ENCODE results near the gene LONP2.
"Not testable (repeated sequence)": the region's sequence is repeated elsewhere in the genome, so short reads cannot be mapped to it uniquely, and the experiment has no call there.

Gene LONP2

GRCh38 chr16:48366165-48367093 lies 122.3 kb downstream of the LONP2 start:
- DNase-seq (ENCODE audit: low read depth in 2 of 2) = peak in 1 of 2 donors; percentile 38

GRCh38 chr16:48367441-48368049 lies 123.4 kb downstream of the LONP2 start:
- no peak for DNase-seq (ENCODE audit: low read depth in 2 of 2)

- no peak for DNase-seq (ENCODE audit: low read depth in 2 of 2)
These were observed 125.7 kb downstream of the LONP2 start for GRCh38 chr16:48369765-48370164.

GRCh38 chr16:48370229-48370628 lies 126.1 kb downstream of the LONP2 start:
- DNase-seq (ENCODE audit: low read depth in 2 of 2) = no peak

GRCh38 chr16:48370668-48371392 lies 126.7 kb downstream of the LONP2 start:
- DNase-seq (ENCODE audit: low read depth in 2 of 2) = not testable (repeated sequence)

- DNase-seq (ENCODE audit: low read depth in 2 of 2) = no peak
These were observed 127.3 kb downstream of the LONP2 start for GRCh38 chr16:48371393-48371780.

- DNase-seq (ENCODE audit: low read depth in 2 of 2) = no peak
These were observed 128.6 kb downstream of the LONP2 start for GRCh38 chr16:48372744-48373143.

- no peak for DNase-seq (ENCODE audit: low read depth in 2 of 2)
These were observed 129.3 kb downstream of the LONP2 start for GRCh38 chr16:48373258-48374029.

- DNase-seq (ENCODE audit: low read depth in 2 of 2) = no peak
These were observed 130.2 kb downstream of the LONP2 start for GRCh38 chr16:48374255-48374654.

GRCh38 chr16:48377301-48377700 lies 133.2 kb downstream of the LONP2 start:
- not testable (repeated sequence) for DNase-seq (ENCODE audit: low read depth in 2 of 2)

GRCh38 chr16:48378276-48378675 lies 134.2 kb downstream of the LONP2 start:
- DNase-seq (ENCODE audit: low read depth in 2 of 2) = no peak

GRCh38 chr16:48378836-48379235 lies 134.7 kb downstream of the LONP2 start:
- no peak for DNase-seq (ENCODE audit: low read depth in 2 of 2)

GRCh38 chr16:48381201-48381600 lies 137.1 kb downstream of the LONP2 start:
- no peak for DNase-seq (ENCODE audit: low read depth in 2 of 2)

- DNase-seq (ENCODE audit: low read depth in 2 of 2) = no peak
These were observed 138.0 kb downstream of the LONP2 start for GRCh38 chr16:48382131-48382530.

- DNase-seq (ENCODE audit: low read depth in 2 of 2) = no peak
These were observed 139.1 kb downstream of the LONP2 start for GRCh38 chr16:48383009-48383876.

GRCh38 chr16:48383877-48384519 lies 139.9 kb downstream of the LONP2 start:
- DNase-seq (ENCODE audit: low read depth in 2 of 2) = no peak

- DNase-seq (ENCODE audit: low read depth in 2 of 2) = no peak
These were observed 140.6 kb downstream of the LONP2 start for GRCh38 chr16:48384520-48385252.

- peak; percentile 87 to 90 for DNase-seq (ENCODE audit: low read depth in 2 of 2)
These were observed 141.4 kb downstream of the LONP2 start, which contains the start of gene SIAH1 for GRCh38 chr16:48385253-48386150. TSS of gene SIAH1 (minus strand) at chr16:48385413. CDS start at chr16:48362428, 22,985 bp downstream.
